Measurements from ENCODE around the gene DPEP1.
"Not testable (repeated sequence)": the region's sequence is repeated elsewhere in the genome, so short reads cannot be mapped to it uniquely, and the experiment has no call there.

DNA sequence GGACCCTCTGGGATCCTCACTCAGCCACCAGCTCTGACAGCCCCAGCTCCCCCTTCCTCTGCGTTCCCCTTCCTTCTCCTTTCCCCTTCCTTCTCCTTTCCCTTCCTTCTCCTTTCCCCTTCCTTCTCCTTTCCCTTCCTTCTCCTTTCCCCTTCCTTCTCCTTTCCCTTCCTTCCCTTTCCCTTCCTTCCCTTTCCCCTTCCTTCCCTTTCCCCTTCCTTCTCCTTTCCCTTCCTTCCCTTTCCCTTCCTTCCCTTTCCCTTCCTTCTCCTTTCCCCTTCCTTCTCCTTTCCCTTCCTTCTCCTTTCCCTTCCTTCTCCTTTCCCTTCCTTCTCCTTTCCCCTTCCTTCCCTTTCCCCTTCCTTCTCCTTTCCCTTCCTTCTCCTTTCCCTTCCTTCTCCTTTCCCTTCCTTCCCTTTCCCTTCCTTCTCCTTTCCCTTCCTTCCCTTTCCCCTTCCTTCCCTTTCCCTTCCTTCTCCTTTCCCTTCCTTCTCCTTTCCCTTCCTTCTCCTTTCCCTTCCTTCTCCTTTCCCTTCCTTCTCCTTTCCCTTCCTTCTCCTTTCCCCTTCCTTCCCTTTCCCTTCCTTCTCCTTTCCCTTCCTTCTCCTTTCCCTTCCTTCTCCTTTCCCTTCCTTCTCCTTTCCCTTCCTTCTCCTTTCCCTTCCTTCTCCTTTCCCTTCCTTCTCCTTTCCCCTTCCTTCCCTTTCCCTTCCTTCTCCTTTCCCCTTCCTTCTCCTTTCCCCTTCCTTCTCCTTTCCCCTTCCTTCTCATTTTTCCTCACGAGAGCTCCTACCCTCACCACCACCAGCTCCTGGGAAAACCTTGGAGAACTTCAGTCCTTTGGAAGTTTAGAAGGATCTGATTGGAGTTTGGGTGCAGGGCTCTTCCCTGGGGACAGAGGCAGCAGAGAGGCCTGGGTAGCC is 21.3 kb downstream of the DPEP1 start:
- TF ChIP-seq POLR2AphosphoS5, EP300 (IDR thresholded peaks at IDR 0.05): not testable (repeated sequence)
- TF ChIP-seq, protein P1, sequence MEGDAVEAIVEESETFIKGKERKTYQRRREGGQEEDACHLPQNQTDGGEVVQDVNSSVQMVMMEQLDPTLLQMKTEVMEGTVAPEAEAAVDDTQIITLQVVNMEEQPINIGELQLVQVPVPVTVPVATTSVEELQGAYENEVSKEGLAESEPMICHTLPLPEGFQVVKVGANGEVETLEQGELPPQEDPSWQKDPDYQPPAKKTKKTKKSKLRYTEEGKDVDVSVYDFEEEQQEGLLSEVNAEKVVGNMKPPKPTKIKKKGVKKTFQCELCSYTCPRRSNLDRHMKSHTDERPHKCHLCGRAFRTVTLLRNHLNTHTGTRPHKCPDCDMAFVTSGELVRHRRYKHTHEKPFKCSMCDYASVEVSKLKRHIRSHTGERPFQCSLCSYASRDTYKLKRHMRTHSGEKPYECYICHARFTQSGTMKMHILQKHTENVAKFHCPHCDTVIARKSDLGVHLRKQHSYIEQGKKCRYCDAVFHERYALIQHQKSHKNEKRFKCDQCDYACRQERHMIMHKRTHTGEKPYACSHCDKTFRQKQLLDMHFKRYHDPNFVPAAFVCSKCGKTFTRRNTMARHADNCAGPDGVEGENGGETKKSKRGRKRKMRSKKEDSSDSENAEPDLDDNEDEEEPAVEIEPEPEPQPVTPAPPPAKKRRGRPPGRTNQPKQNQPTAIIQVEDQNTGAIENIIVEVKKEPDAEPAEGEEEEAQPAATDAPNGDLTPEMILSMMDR (IDR thresholded peaks at IDR 0.05) = not testable (repeated sequence)

Data from upper lobe of left lung (tissue), 4 donors.